SJCRH30 (cell line): ENCODE results near the gene UQCR11. TPM values are rescaled to one million over a fixed set of nuclear protein-coding genes. Genes with fewer than 3 reads are reported as not detected.
"Not testable (repeated sequence)": the region's sequence is repeated elsewhere in the genome, so short reads cannot be mapped to it uniquely, and the experiment has no call there.

Experiments
- DNase-seq, 2 experiments: peaks; one replicate each; pipeline ENCODE4 v3.0.0-alpha.2; 2015 to 2020
- H3K27ac ChIP-seq: fragments of 250-450 bp; sonication (Bioruptor Pico); 2 replicates; pipeline ENCODE4 v1.5.1; 2020; ENCODE audit warnings: mild to moderate bottlenecking, moderate library complexity
- H3K27me3 ChIP-seq: fragments of 250-450 bp; sonication (Bioruptor Pico); 2 replicates; pipeline ENCODE4 v1.5.1; 2020; ENCODE audit warnings: mild to moderate bottlenecking, moderate library complexity
- H3K36me3 ChIP-seq: fragments of 250-450 bp; sonication (Bioruptor Pico); 2 replicates; pipeline ENCODE4 v1.5.1; 2020; ENCODE audit warnings: mild to moderate bottlenecking, moderate library complexity
- H3K4me1 ChIP-seq: fragments of 250-450 bp; sonication (Bioruptor Pico); 2 replicates; pipeline ENCODE4 v1.5.1; 2020; ENCODE audit warnings: mild to moderate bottlenecking, moderate library complexity
- H3K4me3 ChIP-seq: fragments of 250-450 bp; sonication (Bioruptor Pico); 2 replicates; pipeline ENCODE4 v1.5.1; 2020; ENCODE audit warnings: mild to moderate bottlenecking, moderate library complexity
- H3K9me3 ChIP-seq: fragments of 250-450 bp; sonication (Bioruptor Pico); replicated peaks from 2 replicates; pipeline ENCODE4 v1.5.1; 2020; ENCODE audit warnings: mild to moderate bottlenecking, moderate library complexity
- total RNA-seq: library from RNA; depleted of rRNA; stranded (reverse); fragments of >200 nt; shearing (Covaris generic); gene quantifications from 2 replicates; pipeline ENCODE4 v1.2.3, GENCODE V29; 2014

Gene UQCR11
- total RNA-seq, 1 experiment from 2014 or later: 95.0 TPM

DNA sequence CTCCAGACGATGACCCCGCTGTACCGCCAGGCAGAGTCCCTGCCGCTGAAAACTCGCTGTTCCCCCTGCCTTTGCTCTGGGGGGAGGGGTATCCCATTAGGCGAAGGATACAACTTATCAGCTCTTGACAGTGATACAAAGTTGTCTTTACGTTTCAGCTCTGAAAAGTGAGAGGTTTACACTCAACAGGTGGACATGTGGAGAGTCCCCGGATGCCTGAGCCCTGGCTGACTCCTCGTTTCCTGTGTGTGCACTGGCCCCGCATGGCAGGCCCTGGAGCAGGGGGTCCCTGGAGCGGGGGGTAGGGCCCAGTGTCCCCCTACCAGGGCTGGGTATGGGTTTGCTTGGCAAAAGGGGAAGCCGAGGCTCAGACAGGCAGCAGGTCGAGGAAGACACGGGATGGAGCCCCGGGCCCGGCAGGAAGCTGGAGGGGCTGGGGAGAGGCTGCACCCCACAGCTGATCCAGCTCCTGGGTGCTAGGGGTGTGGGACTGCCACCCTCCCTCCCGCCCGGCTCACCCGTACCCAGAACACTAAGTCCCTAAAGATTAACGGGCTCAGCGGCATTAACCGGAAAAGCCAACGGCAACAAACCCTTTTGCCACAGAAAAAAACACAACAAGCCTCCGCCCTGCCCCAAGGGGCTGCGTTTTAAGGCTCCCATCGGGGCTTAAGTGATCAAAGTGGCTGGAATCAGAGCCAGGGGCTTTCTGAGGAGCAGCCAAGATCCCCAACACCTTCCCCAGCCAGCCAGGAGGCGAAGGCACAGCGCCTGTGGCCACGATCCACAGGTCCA is 41.6 kb upstream of the UQCR11 start:
- no peaks in the 10 kb centered on the region for H3K4me1 ChIP-seq
- no peak overlapping the region for H3K27ac ChIP-seq
- H3K27me3 ChIP-seq: no peaks in the 10 kb centered on the region
- DNase-seq: no peak
- no peak overlapping the region for H3K4me3 ChIP-seq
- no peaks in the 10 kb centered on the region for H3K9me3 ChIP-seq
- peaks cover 54% of the 10 kb centered on the region for H3K36me3 ChIP-seq

DNA sequence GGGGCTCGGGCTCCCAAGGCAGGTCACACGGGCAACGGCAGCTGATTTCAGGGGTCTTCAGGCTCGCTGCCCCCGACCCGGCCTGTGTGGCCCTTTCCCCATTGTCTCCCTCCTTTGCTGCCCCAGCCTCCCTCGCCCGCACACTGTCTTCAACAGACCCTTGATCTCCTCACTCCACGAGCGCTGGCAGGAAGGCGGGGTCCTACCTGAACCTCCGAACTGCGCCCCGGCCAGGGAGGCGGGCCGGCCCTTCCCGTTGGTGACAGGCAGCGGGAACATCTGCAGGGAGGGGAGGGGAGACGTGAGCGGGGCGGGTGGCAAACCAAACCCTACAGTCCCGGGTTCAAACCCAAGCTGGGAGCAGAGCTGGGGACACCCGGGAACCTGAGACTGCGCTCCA is 40.9 kb upstream of the UQCR11 start:
- no peak overlapping the region for H3K27ac ChIP-seq
- H3K36me3 ChIP-seq: peaks cover 54% of the 10 kb centered on the region
- no peaks in the 10 kb centered on the region for H3K27me3 ChIP-seq
- H3K4me3 ChIP-seq: no peak overlapping the region
- no peaks in the 10 kb centered on the region for H3K9me3 ChIP-seq
- DNase-seq: no peak
- H3K4me1 ChIP-seq: no peaks in the 10 kb centered on the region

DNA sequence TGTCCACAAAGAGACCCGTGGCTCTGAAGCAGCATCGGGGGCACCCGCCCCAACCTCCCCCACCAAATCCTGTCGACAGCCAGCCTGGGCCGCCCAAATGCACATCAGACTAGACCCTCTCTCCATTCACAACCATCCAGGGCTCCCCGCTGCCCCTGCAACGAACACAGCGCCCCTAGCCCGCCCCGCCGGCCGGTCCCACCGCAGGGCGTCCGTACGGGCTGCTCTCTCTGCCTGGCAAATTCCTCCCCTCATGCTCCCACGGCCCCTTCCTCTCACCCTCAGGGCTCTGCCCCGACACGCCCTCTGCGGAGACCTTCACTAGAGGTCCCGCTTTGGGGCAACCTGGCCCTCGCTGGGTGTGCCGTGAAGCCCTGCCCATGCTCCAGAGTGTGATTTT is 40.0 kb upstream of the UQCR11 start:
- Histone ChIP-seq H3K27me3 (no peaks in the 10 kb centered on the region), H3K4me3 (no peak overlapping the region), H3K9me3 (no peaks in the 10 kb centered on the region), H3K36me3 (peaks cover 54% of the 10 kb centered on the region), H3K4me1 (no peaks in the 10 kb centered on the region), H3K27ac (no peak overlapping the region)
- no peak for DNase-seq

DNA sequence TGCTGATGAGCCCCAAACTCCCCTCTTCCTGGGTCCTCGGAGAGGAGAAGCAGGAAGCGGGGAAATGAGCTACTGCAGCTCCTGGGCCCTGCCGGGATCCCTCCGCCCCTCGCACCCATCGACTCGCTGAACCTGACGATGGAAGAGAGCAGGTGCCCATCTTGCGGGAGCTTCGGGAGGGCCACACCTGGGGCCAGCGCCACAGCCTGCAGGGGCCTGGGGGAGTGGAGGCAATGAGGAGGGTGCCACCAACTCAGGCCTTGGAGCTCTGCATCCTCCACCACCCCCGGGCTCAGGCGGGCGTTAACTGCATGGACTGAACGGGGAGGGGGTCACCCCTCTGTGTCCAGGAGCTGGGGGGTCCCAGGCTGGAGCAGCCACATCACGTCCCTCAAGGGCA is 38.8 kb upstream of the UQCR11 start:
- Histone ChIP-seq H3K36me3 (peaks cover 47% of the 10 kb centered on the region), H3K4me1 (no peaks in the 10 kb centered on the region), H3K9me3 (no peaks in the 10 kb centered on the region), H3K27me3 (no peaks in the 10 kb centered on the region), H3K27ac (no peak overlapping the region), H3K4me3 (no peak overlapping the region)
- no peak for DNase-seq

DNA sequence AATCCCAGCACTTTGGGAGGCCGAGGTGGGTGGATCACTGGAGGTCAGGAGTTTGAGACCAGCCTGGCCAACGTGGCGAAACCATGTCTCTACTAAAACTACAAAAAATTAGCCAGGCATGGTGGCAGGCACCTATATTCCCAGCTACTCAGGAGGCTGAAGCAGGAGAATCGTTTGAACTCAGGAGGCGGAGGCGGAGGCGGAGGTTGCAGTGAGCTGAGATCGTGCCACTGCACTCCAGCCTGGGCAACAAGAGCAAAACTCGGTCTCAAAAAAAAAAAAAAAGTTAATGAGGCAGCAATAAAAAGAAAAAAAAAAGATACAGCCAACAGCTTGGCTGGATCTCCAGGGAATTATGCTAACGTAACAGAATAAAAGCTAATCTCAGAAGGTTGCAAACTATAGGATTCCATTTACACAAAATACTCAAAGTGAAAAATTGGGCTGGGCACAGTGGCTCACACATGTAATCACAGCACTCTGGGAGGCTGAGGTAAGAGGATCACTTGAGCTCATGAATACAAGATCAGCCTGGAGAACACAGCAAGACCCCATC is 35.7 kb upstream of the UQCR11 start:
- not testable (repeated sequence) for H3K9me3 ChIP-seq, H3K4me1 ChIP-seq, H3K27me3 ChIP-seq, H3K27ac ChIP-seq, H3K4me3 ChIP-seq, DNase-seq
- H3K36me3 ChIP-seq: peaks cover 46% of the 10 kb centered on the region

DNA sequence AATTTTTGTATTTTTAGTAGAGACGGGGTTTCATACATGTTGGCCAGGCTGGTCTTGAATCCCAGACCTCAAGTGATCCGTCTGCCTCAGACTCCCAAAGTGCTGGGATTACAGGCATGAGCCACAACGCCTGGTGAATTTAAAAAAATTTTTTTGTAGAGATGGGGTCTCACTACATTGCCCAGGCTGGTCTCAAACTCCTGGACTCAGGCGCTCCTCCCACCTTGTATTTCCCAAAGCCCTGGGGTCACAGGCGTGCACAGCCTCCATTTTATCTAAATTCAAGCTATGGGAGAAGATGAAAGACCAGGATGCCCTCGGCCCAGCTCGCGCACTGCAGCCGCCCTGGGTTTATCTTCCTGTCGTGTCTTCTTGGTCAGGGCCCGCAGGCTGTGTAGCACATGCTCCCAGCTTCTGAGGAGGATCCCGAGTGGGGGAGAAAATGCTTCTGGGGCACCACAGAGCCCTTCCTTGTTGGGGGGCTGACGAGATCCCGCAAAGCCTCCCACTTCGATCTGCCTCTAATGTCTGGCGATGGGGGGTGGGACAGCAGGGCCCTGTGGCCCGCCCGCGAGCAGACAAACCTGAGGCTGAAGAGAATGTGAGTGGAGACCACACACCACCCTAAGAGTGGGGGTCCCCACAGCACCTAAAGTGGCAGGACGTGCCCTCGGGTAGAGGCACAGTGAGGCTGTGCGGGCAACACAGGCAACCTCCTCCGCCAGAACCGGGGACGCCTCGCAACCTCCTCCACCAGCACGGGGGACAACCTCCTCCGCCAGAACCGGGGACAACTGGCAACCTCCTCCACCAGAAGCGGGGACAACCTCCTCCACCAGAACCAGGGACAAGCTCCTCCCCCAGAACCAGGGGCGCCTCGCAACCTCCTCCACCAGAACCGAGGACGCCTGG is 31.3 kb upstream of the UQCR11 start:
- Histone ChIP-seq H3K9me3 (no peaks in the 10 kb centered on the region), H3K4me3 (no peak overlapping the region), H3K27me3 (no peaks in the 10 kb centered on the region), H3K4me1 (no peaks in the 10 kb centered on the region), H3K27ac (no peak overlapping the region), H3K36me3 (peaks cover 48% of the 10 kb centered on the region)
- no peak for DNase-seq

DNA sequence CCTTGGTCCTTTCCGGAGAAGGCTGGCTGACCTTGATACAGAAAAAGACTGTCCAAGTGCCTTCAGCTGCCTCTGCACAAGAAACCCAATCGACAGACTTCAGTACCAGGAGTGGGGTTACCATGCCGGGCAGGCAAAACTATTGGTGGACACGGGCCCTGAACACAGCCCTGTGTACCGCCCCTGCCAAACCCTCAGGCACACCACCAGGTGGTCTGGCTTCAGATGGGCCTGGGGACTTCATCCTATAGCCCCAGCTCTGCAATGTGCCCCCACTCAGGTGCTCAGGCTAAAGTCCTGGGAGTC is 29.6 kb upstream of the UQCR11 start:
- Histone ChIP-seq H3K36me3 (peaks cover 56% of the 10 kb centered on the region), H3K27ac (no peak overlapping the region), H3K9me3 (no peaks in the 10 kb centered on the region), H3K4me1 (no peaks in the 10 kb centered on the region), H3K4me3 (no peak overlapping the region), H3K27me3 (no peaks in the 10 kb centered on the region)
- no peak for DNase-seq

DNA sequence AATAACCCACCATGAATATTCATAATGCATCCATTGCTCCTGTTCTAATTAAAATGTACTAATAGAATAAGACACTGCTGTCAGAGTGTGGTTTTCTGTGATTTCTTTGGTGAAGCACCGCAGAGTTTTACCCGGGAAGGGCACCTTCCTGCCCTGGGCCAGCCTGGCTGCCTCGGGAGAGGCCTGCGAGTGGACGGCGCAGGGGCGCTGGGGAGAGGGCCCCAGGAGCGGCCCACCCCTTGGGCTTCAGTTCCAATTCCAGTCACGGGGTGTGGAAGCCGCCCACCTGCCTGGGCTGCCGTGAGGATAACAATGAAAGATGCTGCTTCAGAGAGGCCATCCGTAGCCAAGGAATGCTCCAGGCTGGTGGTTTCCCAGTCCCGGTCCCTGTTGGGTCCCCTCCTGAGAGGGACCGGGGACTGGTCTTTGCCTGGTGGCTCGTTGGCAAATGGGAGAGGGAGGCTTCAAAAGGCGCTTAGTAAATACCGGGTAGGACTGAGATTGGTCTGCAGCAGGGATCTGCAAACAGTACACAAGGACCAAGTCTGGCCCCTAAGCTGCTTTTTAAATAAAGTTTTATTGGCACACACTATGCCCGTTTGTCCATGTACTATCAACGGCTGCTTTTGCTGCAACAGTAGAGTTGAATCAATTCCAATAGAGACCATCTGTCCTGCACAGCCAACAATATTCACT is 29.1 kb upstream of the UQCR11 start:
- no peaks in the 10 kb centered on the region for H3K4me1 ChIP-seq
- H3K27ac ChIP-seq: no peak overlapping the region
- no peaks in the 10 kb centered on the region for H3K9me3 ChIP-seq
- no peak overlapping the region for H3K4me3 ChIP-seq
- peaks cover 55% of the 10 kb centered on the region for H3K36me3 ChIP-seq
- no peak for DNase-seq
- no peaks in the 10 kb centered on the region for H3K27me3 ChIP-seq

DNA sequence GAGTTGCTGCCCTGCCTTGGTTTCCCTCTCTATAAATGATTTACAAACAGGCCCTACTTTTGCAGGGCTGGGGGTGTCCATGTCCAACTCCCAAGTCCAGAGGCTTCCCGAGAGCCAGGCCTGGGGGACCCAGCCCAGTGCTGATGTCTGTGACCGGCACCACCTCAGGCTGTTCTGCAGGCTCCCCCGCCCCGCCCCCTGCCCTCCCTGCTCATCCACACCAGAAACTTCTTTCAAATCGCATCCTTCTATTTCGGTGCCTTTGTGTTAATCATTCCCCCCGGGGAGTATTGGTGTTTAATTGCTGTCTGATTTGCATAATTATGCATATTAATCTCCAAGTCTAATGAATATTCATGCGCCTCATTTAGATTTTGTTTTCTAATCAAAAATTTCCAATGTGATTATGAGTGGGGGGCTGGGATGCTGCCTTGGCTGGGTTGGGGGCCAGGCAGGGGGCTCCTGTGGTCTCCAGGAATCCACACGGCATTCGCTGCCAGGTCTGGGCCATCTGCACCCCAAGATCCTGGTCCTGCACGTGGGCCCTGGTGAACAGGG is 28.1 kb upstream of the UQCR11 start:
- Histone ChIP-seq H3K4me3 (no peak overlapping the region), H3K27ac (no peak overlapping the region), H3K36me3 (peaks cover 44% of the 10 kb centered on the region), H3K9me3 (no peaks in the 10 kb centered on the region), H3K27me3 (no peaks in the 10 kb centered on the region), H3K4me1 (no peaks in the 10 kb centered on the region)
- no peak for DNase-seq

DNA sequence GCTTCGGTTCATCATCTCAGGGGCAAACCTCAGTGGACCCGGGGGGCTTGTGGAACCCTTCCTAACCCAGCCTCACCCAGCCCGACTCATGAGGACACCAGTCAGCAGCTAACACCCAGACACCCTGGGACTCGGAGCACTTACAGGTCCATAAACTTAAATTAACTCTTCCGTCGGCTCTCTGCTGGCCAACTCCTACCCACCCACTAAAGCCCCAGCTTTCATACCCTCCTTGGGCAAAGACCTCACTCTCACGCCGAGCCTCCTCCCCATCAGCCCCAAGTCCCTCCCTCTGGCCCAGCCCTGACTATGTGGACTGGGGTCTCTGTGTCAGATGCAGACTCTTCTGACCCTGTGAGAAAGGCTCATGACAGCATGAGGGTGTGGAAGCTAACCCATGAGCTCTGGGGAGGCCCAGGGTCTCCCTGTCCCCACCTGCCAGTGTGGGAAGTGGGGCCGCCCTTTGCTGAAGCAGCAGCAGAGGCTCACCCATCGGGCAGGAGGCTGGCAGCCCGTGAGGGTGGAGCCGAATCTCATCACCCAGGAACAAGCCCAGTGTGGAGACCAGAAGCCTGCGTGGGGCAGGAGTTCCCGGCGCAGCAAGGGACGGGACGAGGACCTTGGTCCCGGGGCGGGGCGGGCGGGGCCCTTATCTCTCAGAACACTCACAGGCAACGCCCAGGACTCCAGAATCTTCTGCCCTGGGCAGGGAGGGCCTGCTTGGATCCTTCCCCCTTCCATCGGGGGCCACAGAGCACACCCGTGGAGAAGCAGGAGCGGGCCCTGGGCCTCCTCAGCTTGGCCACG is 27.4 kb upstream of the UQCR11 start:
- peaks cover 39% of the 10 kb centered on the region for H3K36me3 ChIP-seq
- no peaks in the 10 kb centered on the region for H3K9me3 ChIP-seq
- H3K27ac ChIP-seq: no peak overlapping the region
- H3K27me3 ChIP-seq: no peaks in the 10 kb centered on the region
- H3K4me3 ChIP-seq: no peak overlapping the region
- no peak for DNase-seq
- no peaks in the 10 kb centered on the region for H3K4me1 ChIP-seq

DNA sequence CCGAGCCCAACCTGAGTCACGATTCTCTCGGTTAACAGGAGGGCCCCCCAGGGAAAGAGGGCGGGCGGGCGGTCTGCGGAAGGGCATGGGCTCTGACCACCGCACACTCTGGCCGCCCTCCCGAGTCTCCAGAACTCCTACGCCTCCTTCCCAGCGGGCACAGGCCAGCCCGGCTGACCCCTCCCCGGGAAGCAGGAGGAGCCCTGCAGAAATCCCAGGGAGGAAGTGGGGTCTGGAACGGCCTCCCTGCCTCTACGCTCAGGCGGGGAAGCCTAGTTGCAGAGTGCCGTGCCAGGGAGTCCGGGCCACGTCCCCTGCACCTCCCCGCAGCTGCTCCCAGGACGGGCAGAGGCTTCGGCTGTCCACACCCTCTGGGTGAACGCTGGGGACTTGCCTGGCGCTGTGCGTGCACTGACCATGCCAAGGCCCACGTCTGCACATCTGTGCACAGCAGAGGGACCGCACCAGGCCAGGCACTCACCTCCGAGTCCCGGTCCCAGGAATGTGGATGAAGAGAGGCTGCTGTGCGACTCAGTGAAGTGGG is 26.4 kb upstream of the UQCR11 start:
- H3K9me3 ChIP-seq: no peaks in the 10 kb centered on the region
- no peak overlapping the region for H3K4me3 ChIP-seq
- no peak overlapping the region for H3K27ac ChIP-seq
- no peak for DNase-seq
- H3K27me3 ChIP-seq: no peaks in the 10 kb centered on the region
- H3K4me1 ChIP-seq: no peaks in the 10 kb centered on the region
- H3K36me3 ChIP-seq: peaks cover 33% of the 10 kb centered on the region

DNA sequence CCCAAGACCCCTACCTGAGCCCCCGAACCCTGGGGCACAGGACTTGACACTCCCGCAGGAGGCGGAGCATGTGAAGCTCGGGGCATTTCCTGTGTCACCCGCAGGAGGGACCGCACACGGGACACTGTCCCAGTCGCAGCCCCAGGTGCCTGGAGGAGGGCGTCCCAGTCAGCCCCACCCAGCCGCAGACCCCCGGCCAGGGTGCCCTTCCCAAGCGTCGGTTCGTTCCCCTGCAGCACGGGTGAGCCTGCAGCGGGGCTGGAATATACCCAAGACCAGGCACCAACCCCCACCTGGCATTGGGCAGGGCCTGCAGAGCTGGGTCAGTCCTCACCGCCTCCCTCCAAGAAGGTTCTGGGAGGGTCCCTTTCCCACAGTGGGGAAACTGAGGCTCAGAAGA is 25.5 kb upstream of the UQCR11 start:
- H3K9me3 ChIP-seq: no peaks in the 10 kb centered on the region
- H3K4me3 ChIP-seq: no peak overlapping the region
- H3K27me3 ChIP-seq: no peaks in the 10 kb centered on the region
- no peaks in the 10 kb centered on the region for H3K4me1 ChIP-seq
- DNase-seq: no peak
- no peak overlapping the region for H3K27ac ChIP-seq
- peaks cover 29% of the 10 kb centered on the region for H3K36me3 ChIP-seq

DNA sequence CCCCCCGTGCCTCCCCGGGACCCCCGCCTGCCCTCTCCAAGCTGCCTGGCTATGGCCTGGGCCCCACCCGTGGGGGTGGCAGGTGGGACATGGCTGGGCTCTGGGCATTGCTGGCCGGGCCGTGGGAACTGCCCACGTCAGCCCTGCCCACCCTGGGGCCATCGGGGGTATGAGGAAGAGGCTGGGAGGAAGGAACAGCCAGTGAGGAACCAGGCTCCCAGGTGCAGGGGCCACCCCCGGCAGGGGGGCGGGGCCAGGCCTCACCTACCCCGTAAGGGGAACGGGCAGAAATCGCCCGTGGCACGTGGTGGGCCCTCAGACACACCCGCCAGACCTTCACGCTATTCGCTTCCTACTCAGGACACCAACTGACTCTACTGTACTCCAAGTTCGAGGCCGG is 24.8 kb upstream of the UQCR11 start:
- Histone ChIP-seq H3K4me3 (no peak overlapping the region), H3K27me3 (no peaks in the 10 kb centered on the region), H3K9me3 (no peaks in the 10 kb centered on the region), H3K36me3 (peaks cover 22% of the 10 kb centered on the region), H3K4me1 (no peaks in the 10 kb centered on the region), H3K27ac (no peak overlapping the region)
- no peak for DNase-seq
